MV-4-11 (cell line): ENCODE data around the gene MGAT4D.
"Not testable (repeated sequence)": the region's sequence is repeated elsewhere in the genome, so short reads cannot be mapped to it uniquely, and the experiment has no call there.

Experiments used
- DNase-seq: peaks from one replicate; lab custom pipeline; 2025; lab: John Stamatoyannopoulos, UW

The MGAT4D gene

DNA sequence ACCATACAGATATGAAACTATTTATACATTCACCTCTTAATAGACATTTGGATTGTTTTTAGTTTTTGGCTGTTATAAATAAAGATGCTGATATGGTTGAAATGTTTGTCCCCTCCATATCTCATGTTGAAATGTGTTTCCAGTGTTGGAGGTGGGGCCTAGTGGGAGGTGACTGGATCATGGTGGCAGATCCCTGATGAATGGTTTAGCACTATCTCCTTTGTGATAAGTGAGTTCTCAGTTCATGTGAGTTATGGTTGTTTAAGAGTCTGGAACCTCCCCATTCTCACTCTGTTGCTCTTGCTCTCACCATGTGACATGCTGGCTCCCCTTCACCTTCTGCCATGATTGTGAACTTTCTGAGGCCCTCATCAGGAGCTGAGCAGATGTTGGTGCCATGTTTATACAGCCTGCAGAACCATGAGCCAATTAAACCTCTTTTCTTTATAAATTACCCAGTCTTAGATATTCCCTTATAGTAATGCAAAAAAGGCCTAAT lies 58.4 kb downstream of the MGAT4D start:
- DNase-seq, result no peak

- DNase-seq, result peak; percentile 40
Measured at GRCh38 chr4:140427919-140428471, 70.1 kb downstream of the MGAT4D start.

- no peak for DNase-seq
Measured at GRCh38 chr4:140427106-140427918, 70.8 kb downstream of the MGAT4D start, which contains the start of gene CLGN. Gene CLGN, minus strand, starts transcription at chr4:140427648. Its CDS starts 14,570 bp downstream, at chr4:140413078.

DNA sequence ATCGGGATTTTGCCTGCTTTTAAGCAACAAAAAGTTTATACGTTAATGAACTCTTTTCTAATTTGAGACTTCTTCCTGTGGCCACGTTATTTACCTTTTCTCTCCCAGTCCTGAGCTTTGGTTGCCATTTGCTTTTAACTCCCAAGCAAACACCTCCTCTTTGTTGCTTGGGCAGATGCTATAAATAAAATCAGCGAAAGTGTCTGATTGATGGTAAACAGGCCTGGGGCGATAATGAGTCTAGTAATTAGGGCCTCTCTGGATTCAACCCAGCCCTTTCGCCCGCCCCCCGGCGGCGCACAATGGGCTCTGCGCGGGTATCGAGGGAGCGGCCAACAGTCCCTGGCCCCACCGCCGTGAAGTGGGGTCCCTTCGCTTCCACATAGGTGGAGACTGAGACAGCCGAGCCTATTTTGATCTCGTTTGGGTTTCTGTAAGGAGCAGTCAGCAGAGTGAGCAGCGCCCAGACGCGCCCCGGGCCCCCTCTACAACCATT lies 71.4 kb downstream of the MGAT4D start:
- DNase-seq, result no peak

- DNase-seq, result no peak
Measured at GRCh38 chr4:140423106-140423505, 75.0 kb downstream of the MGAT4D start.

GRCh38 chr4:140413130-140413969 lies 84.7 kb downstream of the MGAT4D start:
- not testable (repeated sequence) for DNase-seq

DNA sequence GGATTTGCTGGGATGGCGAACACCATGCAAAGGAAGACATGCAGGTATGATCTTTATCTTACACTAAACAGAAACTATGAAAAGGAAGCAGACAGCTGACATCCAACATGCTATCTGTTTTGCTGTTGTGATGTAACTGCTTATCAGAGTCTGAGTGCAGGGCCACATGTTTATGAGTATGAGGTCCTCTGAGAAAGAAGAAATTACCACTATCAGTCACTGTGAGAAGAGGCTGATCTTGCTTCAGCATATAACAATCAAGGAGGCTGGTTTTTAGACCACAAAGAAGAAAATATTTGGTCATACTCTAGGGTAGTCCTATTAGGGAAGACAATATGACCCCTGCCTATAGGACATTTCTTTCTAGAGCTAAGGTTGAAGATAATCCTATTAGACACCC lies 89.1 kb downstream of the MGAT4D start:
- no peak for DNase-seq

GRCh38 chr4:140406292-140406691 lies 91.8 kb downstream of the MGAT4D start:
- no peak for DNase-seq

DNA sequence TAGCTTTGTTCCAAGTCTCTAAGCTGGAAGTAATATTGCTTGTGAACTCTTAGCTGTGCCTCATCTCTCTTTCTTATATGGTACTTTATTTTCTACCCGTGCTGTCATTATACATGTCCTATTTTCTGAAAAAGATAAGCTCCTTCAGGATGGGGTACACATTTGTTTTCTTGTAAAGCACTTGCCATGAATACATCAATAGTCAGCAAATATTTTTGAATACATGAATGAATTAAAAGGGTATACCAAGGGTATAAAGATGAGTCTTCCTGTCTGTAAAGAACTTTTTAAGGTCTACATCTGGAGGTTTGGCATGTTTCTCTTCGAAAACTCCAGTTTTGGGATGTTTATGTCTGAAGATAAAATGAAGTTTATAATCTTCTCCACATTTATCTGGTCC lies 98.0 kb downstream of the MGAT4D start:
- DNase-seq, result no peak

DNA sequence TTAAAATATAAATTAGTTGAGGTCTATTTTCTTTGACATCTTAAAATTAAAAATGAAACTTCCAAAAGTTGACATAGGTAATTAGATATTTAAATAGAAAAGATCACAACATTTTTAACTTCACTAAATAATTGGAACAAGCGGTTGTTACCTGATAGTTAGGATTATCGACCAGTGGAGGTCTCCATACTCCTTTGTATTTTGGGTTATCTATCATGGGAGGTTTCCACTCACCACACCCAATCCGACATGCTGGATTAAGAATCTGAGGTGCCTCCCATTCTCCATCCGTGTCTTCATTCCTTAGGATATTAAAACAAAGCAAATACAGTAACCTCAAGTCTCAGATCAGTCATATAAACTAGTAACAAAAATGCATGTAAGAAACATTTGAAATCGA lies 102.4 kb downstream of the MGAT4D start:
- no peak for DNase-seq
